IPS-11a (cell line): ENCODE measurements around the gene TF.

Experiments used
- H3K4me3 ChIP-seq: one replicate; pipeline ENCODE4 v1.5.1; 2013; ENCODE audit warnings: low read depth, low read length, control low read depth

Gene TF

GRCh38 chr3:133834621-133835417 lies 88.6 kb downstream of the TF start:
- H3K4me3 ChIP-seq: no peak overlapping the region

GRCh38 chr3:133835418-133835743 lies 89.2 kb downstream of the TF start:
- H3K4me3 ChIP-seq: no peak overlapping the region

GRCh38 chr3:133835961-133836360 lies 89.8 kb downstream of the TF start:
- H3K4me3 ChIP-seq: no peak overlapping the region

- H3K4me3 ChIP-seq: no peak overlapping the region
Measured at GRCh38 chr3:133836497-133837158, 90.4 kb downstream of the TF start.

- H3K4me3 ChIP-seq: no peak overlapping the region
Measured at GRCh38 chr3:133837487-133838295, 91.5 kb downstream of the TF start.

GRCh38 chr3:133838296-133838789 lies 92.2 kb downstream of the TF start:
- no peak overlapping the region for H3K4me3 ChIP-seq

- no peak overlapping the region for H3K4me3 ChIP-seq
Measured at GRCh38 chr3:133838916-133839800, 93.0 kb downstream of the TF start.

GRCh38 chr3:133840055-133840737 lies 94.0 kb downstream of the TF start:
- no peak overlapping the region for H3K4me3 ChIP-seq

GRCh38 chr3:133840767-133841166 lies 94.6 kb downstream of the TF start:
- H3K4me3 ChIP-seq: no peak overlapping the region

- H3K4me3 ChIP-seq: no peak overlapping the region
Measured at GRCh38 chr3:133841196-133841595, 95.0 kb downstream of the TF start.

GRCh38 chr3:133842158-133842557 lies 96.0 kb downstream of the TF start:
- no peak overlapping the region for H3K4me3 ChIP-seq

GRCh38 chr3:133843634-133844033 lies 97.4 kb downstream of the TF start:
- H3K4me3 ChIP-seq: no peak overlapping the region

GRCh38 chr3:133845127-133845526 lies 98.9 kb downstream of the TF start:
- H3K4me3 ChIP-seq: no peak overlapping the region
